Measurements from ENCODE around the gene TAOK1.

Gene TAOK1

GRCh38 chr17:29357821-29358232 is 32.3 kb upstream of the TAOK1 start:
- H3K27ac ChIP-seq: no peak overlapping the region
- no peak for DNase-seq
- H3K27me3 ChIP-seq: no peaks in the 10 kb centered on the region
- H3K4me3 ChIP-seq: no peak overlapping the region
- TF ChIP-seq CTCF (IDR thresholded peaks at IDR 0.05): no peak
- no peaks in the 10 kb centered on the region for H3K36me3 ChIP-seq
- no peaks in the 10 kb centered on the region for H3K4me1 ChIP-seq
- intact Hi-C loops (cut with DNase I; ENCODE audit: low total_unique reads): no loop called here
- H3K9me3 ChIP-seq: no peaks in the 10 kb centered on the region

- Histone ChIP-seq H3K9me3 (no peaks in the 10 kb centered on the region), H3K4me3 (no peak overlapping the region), H3K36me3 (no peaks in the 10 kb centered on the region), H3K27me3 (no peaks in the 10 kb centered on the region), H3K27ac (no peak overlapping the region), H3K4me1 (no peaks in the 10 kb centered on the region)
- DNase-seq: no peak
- no peak for TF ChIP-seq CTCF (IDR thresholded peaks at IDR 0.05)
- intact Hi-C loops (cut with DNase I; ENCODE audit: low total_unique reads): no loop called here
Observed at GRCh38 chr17:29358416-29358815, 31.7 kb upstream of the TAOK1 start.

- intact Hi-C loops (cut with DNase I; ENCODE audit: low total_unique reads): no loop called here
- no peak overlapping the region for H3K27ac ChIP-seq
- H3K4me1 ChIP-seq: no peaks in the 10 kb centered on the region
Observed at GRCh38 chr17:29359777-29360176, 30.4 kb upstream of the TAOK1 start.

GRCh38 chr17:29363716-29364115 is 26.4 kb upstream of the TAOK1 start:
- Histone ChIP-seq H3K4me3 (no peak overlapping the region), H3K9me3 (no peaks in the 10 kb centered on the region), H3K27ac (no peak overlapping the region), H3K4me1 (no peaks in the 10 kb centered on the region), H3K27me3 (no peaks in the 10 kb centered on the region), H3K36me3 (no peaks in the 10 kb centered on the region)
- TF ChIP-seq CTCF (IDR thresholded peaks at IDR 0.05): no peak
- DNase-seq: no peak
- intact Hi-C loops (cut with DNase I; ENCODE audit: low total_unique reads): no loop called here

More at GRCh38 chr17:29359777-29360176, 30.4 kb upstream of the TAOK1 start:
- Histone ChIP-seq H3K4me3 (no peak overlapping the region), H3K27me3 (no peaks in the 10 kb centered on the region), H3K36me3 (no peaks in the 10 kb centered on the region), H3K9me3 (no peaks in the 10 kb centered on the region)
- DNase-seq: no peak
- TF ChIP-seq CTCF (IDR thresholded peaks at IDR 0.05): no peak

- no peaks in the 10 kb centered on the region for H3K4me1 ChIP-seq
- H3K4me3 ChIP-seq: no peak overlapping the region
- H3K27ac ChIP-seq: no peak overlapping the region
- H3K36me3 ChIP-seq: no peaks in the 10 kb centered on the region
- no peak for DNase-seq
- intact Hi-C loops (cut with DNase I; ENCODE audit: low total_unique reads): no loop called here
- H3K9me3 ChIP-seq: no peaks in the 10 kb centered on the region
- no peaks in the 10 kb centered on the region for H3K27me3 ChIP-seq
- TF ChIP-seq CTCF (IDR thresholded peaks at IDR 0.05): no peak
Observed at GRCh38 chr17:29364691-29365090, 25.5 kb upstream of the TAOK1 start.

- no peak for TF ChIP-seq CTCF (IDR thresholded peaks at IDR 0.05)
- no peak for DNase-seq
- Histone ChIP-seq H3K9me3 (no peaks in the 10 kb centered on the region), H3K27me3 (no peaks in the 10 kb centered on the region), H3K4me3 (no peak overlapping the region), H3K36me3 (no peaks in the 10 kb centered on the region), H3K27ac (no peak overlapping the region), H3K4me1 (no peaks in the 10 kb centered on the region)
- intact Hi-C loops (cut with DNase I; ENCODE audit: low total_unique reads): loop anchor here (2.0 kb wide), 1 partner anchor 169 kb away; no protein-coding TSS in a partner anchor
Observed at GRCh38 chr17:29368161-29368560, 22.0 kb upstream of the TAOK1 start.

Data from tibial artery (tissue), 4 donors.